CD14-positive monocyte (primary cell): ENCODE data around the gene NFKB2. TPM values are rescaled to one million over a fixed set of nuclear protein-coding genes. Genes with fewer than 3 reads are reported as not detected.

Source experiments
- DNase-seq, 3 donors: peaks; one replicate each; pipeline ENCODE4 v3.0.0-alpha.2; 2011 to 2022
- H2AFZ ChIP-seq: 2 replicates; pipeline ENCODE4 v1.6.0; 2012; ENCODE audit warnings: mild to moderate bottlenecking, low read depth, low read length, inconsistent platforms; ENCODE audit not compliant: insufficient read depth, poor library complexity, severe bottlenecking
- H3K27ac ChIP-seq, 2 donors: 1 replicate in 1 of 2; 2 replicates in 1 of 2; pipeline ENCODE4 v1.5.1; 2012 to 2013; ENCODE audit warnings: low read length in 2 of 2, control low read depth in 1 of 2, inconsistent platforms in 1 of 2, low read depth in 1 of 2, mild to moderate bottlenecking in 1 of 2
- H3K27me3 ChIP-seq, 2 donors: one replicate each; pipeline versions ENCODE4 v1.6.0 to v1.6.1; 2011 to 2013; ENCODE audit warnings: low read length in 2 of 2; ENCODE audit not compliant: control insufficient read depth in 2 of 2, insufficient read depth in 2 of 2
- H3K36me3 ChIP-seq, 2 donors: replicated peaks in 1 of 2; 1 replicate in 1 of 2; 2 replicates in 1 of 2; pipeline versions ENCODE4 v1.5.1 to v1.6.1; 2012 to 2013; ENCODE audit warnings: low read length in 2 of 2, control low read depth in 1 of 2, inconsistent platforms in 1 of 2, mild to moderate bottlenecking in 1 of 2; ENCODE audit not compliant: insufficient read depth in 2 of 2, control insufficient read depth in 1 of 2
- H3K4me1 ChIP-seq, 2 donors: 1 replicate in 1 of 2; 2 replicates in 1 of 2; pipeline versions ENCODE4 v1.5.1 to v1.6.1; 2012 to 2013; ENCODE audit warnings: low read length in 2 of 2, control low read depth in 1 of 2, inconsistent platforms in 1 of 2, mild to moderate bottlenecking in 1 of 2, moderate library complexity in 1 of 2; ENCODE audit not compliant: insufficient read depth in 2 of 2, control insufficient read depth in 1 of 2
- H3K4me2 ChIP-seq: replicated peaks from 2 replicates; pipeline ENCODE3; 2012; ENCODE audit warnings: low read length, moderate library complexity, mild to moderate bottlenecking; ENCODE audit not compliant: poor library complexity, severe bottlenecking; ENCODE audit errors: extremely low read depth
- H3K4me3 ChIP-seq, 3 experiments: fragments of 200-600 bp in 1 of 3; sonication (generic) in 1 of 3; replicated peaks in 1 of 3; 1 replicate in 2 of 3; 2 replicates in 1 of 3; pipeline ENCODE4 v1.5.1; 2011 to 2013; ENCODE audit warnings: low read length in 3 of 3, mild to moderate bottlenecking in 3 of 3, control low read depth in 2 of 3, low read depth in 2 of 3, inconsistent platforms in 1 of 3, moderate library complexity in 1 of 3
- H3K79me2 ChIP-seq: 2 replicates; pipeline ENCODE4 v1.6.0; 2012; ENCODE audit warnings: mild to moderate bottlenecking, control low read depth, inconsistent platforms, low read length, moderate library complexity; ENCODE audit not compliant: insufficient read depth
- H3K9ac ChIP-seq: 2 replicates; pipeline ENCODE4 v1.6.0; 2017; ENCODE audit warnings: low read length, mild to moderate bottlenecking; ENCODE audit not compliant: insufficient read depth, poor library complexity, severe bottlenecking
- H3K9me3 ChIP-seq, 2 donors: replicated peaks in 1 of 2; 1 replicate in 1 of 2; 2 replicates in 1 of 2; pipeline versions ENCODE4 v1.5.1 to v1.6.1; 2012 to 2013; ENCODE audit warnings: low read length in 2 of 2, control low read depth in 1 of 2; ENCODE audit not compliant: control insufficient read depth in 1 of 2, insufficient read depth in 1 of 2
- H4K20me1 ChIP-seq: 2 replicates; pipeline ENCODE4 v1.6.0; 2012; ENCODE audit warnings: mild to moderate bottlenecking, low read length, control low read depth, moderate library complexity; ENCODE audit not compliant: insufficient read depth
- H3K27ac Mint-ChIP-seq, 7 donors: one replicate each; pipeline ENCODE4 v1.8.0; 2020; ENCODE audit warnings: mild to moderate bottlenecking in 7 of 7, mixed read lengths in 7 of 7, moderate library complexity in 6 of 7, inconsistent platforms in 2 of 7
- H3K27me3 Mint-ChIP-seq, 3 donors: one replicate each; pipeline ENCODE4 v1.8.0; 2021 to 2022; ENCODE audit warnings: low read depth in 3 of 3, mild to moderate bottlenecking in 3 of 3, mixed read lengths in 3 of 3, moderate library complexity in 3 of 3, inconsistent platforms in 1 of 3
- H3K36me3 Mint-ChIP-seq, 2 donors: one replicate each; pipeline ENCODE4 v1.8.0; 2020; ENCODE audit warnings: mixed read lengths in 2 of 2, inconsistent platforms in 1 of 2, mild to moderate bottlenecking in 1 of 2
- H3K4me1 Mint-ChIP-seq: one replicate; pipeline ENCODE4 v1.8.0; 2020; ENCODE audit warnings: mild to moderate bottlenecking, mixed read lengths
- H3K4me3 Mint-ChIP-seq, 2 donors: one replicate each; pipeline ENCODE4 v1.8.0; 2020; ENCODE audit warnings: mild to moderate bottlenecking in 2 of 2, mixed read lengths in 2 of 2, moderate library complexity in 1 of 2
- H3K9me3 Mint-ChIP-seq, 7 donors: one replicate each; pipeline ENCODE4 v1.8.0; 2020 to 2022; ENCODE audit warnings: mixed read lengths in 7 of 7, mild to moderate bottlenecking in 6 of 7, moderate library complexity in 6 of 7, inconsistent platforms in 2 of 7
- WGBS: methylation state at CpG from one replicate; pipeline ENCODE4 v1.1.5; 2013; ENCODE audit warnings: missing lambda C conversion rate; ENCODE audit not compliant: insufficient coverage; 5-methylcytosine and 5-hydroxymethylcytosine counted together
- intact Hi-C, 2 donors: fragments of 100-400 bp; cut with micrococcal nuclease; formaldehyde crosslinking; loops; one replicate each; pipeline versions ENCODE4 v1.15.0 to v1.15.1; 2023
- polyA plus RNA-seq, 3 donors: library from polyadenylated mRNA; depleted of rRNA in 1 of 3; unstranded in 2 of 3; stranded (reverse) in 1 of 3; fragments of 300-500 nt in 2 of 3; fragments of >200 nt in 1 of 3; fragmentation: Illumina TruSeq in 2 of 3; gene quantifications; 1 replicate in 2 of 3; 2 replicates in 1 of 3; pipeline ENCODE4 v1.2.3, GENCODE V29; 2012 to 2021
- TF ChIP-seq, protein P1 (sequence below): fragments of 200-600 bp; IDR thresholded peaks from one replicate; pipeline ENCODE4 v1.8.0; 2022; ENCODE audit warnings: antibody characterized with exemption, mild to moderate bottlenecking

The NFKB2 gene
- polyA plus RNA-seq, 3 donors, result 6.8 to 111 (median 15.0) TPM

DNA sequence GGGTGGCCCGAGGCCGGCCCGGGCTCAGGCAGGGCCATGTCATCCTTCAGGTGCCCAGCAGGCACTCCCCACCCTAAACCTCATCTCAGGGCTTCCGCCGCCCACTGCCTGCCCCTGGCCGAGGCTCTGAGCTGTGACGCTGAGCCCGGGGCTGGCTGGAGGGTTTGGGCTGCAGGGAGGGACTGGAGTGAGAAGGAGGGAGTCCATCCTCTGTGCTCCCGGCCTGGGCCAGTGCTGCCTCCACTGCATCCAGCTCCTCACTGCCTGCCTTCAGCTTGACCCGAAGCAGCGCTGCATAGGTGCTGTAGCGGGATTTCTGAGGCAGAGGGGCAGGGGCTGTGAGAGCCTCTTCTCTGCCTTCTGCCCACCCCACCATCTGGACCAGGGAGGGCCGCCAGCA, 7.6 kb downstream of the NFKB2 start:
- Mint-ChIP-seq H3K4me3 (no peak overlapping the region), H3K36me3 (peaks cover 36 to 40% of the 10 kb centered on the region in 2 donors), H3K27ac (no peak overlapping the region), H3K4me1 (peaks cover 16% of the 10 kb centered on the region), H3K9me3 (peaks cover 0 to 4% (median 0%) of the 10 kb centered on the region in 7 donors), H3K27me3 (peaks cover 18 to 26% (median 24%) of the 10 kb centered on the region in 3 donors)
- TF ChIP-seq, protein P1, sequence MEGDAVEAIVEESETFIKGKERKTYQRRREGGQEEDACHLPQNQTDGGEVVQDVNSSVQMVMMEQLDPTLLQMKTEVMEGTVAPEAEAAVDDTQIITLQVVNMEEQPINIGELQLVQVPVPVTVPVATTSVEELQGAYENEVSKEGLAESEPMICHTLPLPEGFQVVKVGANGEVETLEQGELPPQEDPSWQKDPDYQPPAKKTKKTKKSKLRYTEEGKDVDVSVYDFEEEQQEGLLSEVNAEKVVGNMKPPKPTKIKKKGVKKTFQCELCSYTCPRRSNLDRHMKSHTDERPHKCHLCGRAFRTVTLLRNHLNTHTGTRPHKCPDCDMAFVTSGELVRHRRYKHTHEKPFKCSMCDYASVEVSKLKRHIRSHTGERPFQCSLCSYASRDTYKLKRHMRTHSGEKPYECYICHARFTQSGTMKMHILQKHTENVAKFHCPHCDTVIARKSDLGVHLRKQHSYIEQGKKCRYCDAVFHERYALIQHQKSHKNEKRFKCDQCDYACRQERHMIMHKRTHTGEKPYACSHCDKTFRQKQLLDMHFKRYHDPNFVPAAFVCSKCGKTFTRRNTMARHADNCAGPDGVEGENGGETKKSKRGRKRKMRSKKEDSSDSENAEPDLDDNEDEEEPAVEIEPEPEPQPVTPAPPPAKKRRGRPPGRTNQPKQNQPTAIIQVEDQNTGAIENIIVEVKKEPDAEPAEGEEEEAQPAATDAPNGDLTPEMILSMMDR, result no peak
- no peak for DNase-seq
- H3K4me3 ChIP-seq, result no peak overlapping the region
- H3K9ac ChIP-seq, result no peak overlapping the region
- intact Hi-C loops, result no loop called here
- peaks cover 9 to 10% of the 10 kb centered on the region in 2 donors for H3K27me3 ChIP-seq
- peaks cover 33 to 36% of the 10 kb centered on the region in 2 donors for H3K36me3 ChIP-seq
- 97% methylated on average over 5 of the region's 13 CpGs for WGBS
- peaks cover 14 to 20% of the 10 kb centered on the region in 2 donors for H3K4me1 ChIP-seq
- no peak overlapping the region for H3K4me2 ChIP-seq
- no peak overlapping the region for H3K27ac ChIP-seq
- no peaks in the 10 kb centered on the region for H3K79me2 ChIP-seq
- no peak overlapping the region for H2AFZ ChIP-seq
- H3K9me3 ChIP-seq, result peaks cover 0 to 6% of the 10 kb centered on the region in 2 donors
- H4K20me1 ChIP-seq, result peaks cover 63% of the 10 kb centered on the region

DNA sequence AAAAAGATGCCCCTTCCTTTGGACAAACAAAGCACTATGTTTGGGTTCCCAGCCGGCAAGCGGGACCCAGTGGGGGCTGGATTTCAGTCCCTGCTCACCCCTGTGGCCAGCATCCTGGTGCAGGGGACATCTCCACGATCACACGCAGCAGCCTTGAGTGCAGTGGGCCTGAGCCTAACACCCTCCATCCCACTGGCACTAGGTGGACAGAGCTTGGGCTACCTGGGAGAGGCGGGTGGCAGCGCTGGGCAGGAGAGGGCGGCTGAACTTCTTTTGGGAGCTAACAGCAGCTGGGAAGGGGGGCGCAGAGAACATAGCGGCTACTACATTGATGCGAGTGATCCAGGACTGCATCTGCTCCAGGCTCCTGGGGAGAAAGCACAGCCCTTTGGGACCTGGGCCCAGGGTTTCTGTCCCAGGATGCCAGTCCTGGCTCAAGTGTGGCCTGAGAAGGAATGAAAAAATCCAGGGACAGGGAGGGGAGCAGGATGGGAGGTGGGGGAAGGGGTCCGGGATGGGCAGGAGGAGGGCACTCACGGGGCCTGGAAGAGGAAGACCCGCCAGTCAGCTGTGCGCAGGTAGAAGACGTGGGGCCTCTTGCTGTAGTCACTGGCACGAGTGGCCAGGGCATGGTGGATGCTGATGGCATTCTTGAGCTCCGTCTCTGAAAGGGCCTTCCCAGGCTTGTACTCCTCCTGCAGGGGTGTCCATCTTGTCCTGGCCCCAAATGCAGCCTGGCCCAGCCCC, 9.0 kb downstream of the NFKB2 start:
- Mint-ChIP-seq H3K27me3 (peaks cover 26 to 38% (median 34%) of the 10 kb centered on the region in 3 donors), H3K27ac (peak overlapping the region in 1 of 7 donors; percentile 55), H3K36me3 (peaks cover 35% of the 10 kb centered on the region in 2 donors), H3K9me3 (peaks cover 0 to 9% (median under 1%) of the 10 kb centered on the region in 7 donors), H3K4me3 (no peak overlapping the region), H3K4me1 (peaks cover 13% of the 10 kb centered on the region)
- H3K27me3 ChIP-seq, result peaks cover 20% of the 10 kb centered on the region in 2 donors
- peak in 1 of 3 donors; percentile 8 for DNase-seq
- 95% methylated on average over 15 of the region's 17 CpGs for WGBS
- H3K79me2 ChIP-seq, result no peaks in the 10 kb centered on the region
- H2AFZ ChIP-seq, result no peak overlapping the region
- H3K4me2 ChIP-seq, result no peak overlapping the region
- intact Hi-C loops, result no loop called here
- peaks cover 0 to 17% of the 10 kb centered on the region in 2 donors for H3K9me3 ChIP-seq
- peaks cover 5 to 16% of the 10 kb centered on the region in 2 donors for H3K4me1 ChIP-seq
- H3K4me3 ChIP-seq, result no peak overlapping the region
- no peak overlapping the region for H3K9ac ChIP-seq
- peaks cover 53% of the 10 kb centered on the region for H4K20me1 ChIP-seq
- TF ChIP-seq, protein P1, result peak; percentile 5
- peaks cover 28 to 30% of the 10 kb centered on the region in 2 donors for H3K36me3 ChIP-seq
- no peak overlapping the region for H3K27ac ChIP-seq
